ENCODE data around the gene MORC3. TPM values are rescaled to one million over a fixed set of nuclear protein-coding genes. Genes with fewer than 3 reads are reported as not detected.
"Not testable (repeated sequence)": the region's sequence is repeated elsewhere in the genome, so short reads cannot be mapped to it uniquely, and the experiment has no call there.

The MORC3 gene
- polyA plus RNA-seq, 6 donors from 2014 or later: 20.6 to 59.6 (median 39.8) TPM

DNA sequence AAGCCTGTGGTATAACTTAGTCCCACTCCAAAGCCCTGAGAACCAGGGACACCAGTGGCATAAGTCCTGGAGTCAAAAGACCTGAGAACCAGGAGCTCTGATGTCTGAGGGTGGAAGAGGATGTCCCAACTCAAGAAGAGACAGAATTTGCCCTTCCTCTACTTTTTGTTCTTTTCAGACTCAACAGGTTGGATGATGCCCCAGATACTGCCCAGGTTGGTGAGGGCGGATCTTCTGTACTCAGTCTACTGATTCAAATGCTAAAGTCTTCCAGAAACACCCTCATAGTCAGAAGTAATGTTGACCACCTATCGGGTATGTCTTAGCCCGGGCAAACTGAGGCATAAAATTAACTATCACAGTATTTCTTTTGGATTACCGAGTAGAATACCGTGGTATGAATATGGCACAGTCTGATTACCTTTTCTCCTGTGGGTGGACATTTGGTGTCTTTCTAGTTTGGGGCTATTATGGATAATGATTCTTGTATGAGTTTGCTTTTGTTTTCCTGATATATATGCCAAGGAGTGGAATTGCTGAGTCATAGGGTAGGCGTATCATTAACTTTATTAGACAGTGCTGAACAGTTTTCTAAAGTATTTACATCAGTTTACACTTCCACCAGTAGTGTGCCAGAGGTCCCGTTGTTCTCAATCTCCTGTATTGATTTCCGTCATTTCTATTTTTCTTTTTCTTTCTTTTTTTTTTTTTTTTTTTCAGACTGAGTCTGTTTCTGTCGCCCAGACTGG, 62.0 kb downstream of the MORC3 start:
- H3K27me3 Mint-ChIP-seq: no peaks in the 10 kb centered on the region
- no peaks in the 10 kb centered on the region for H3K9me3 Mint-ChIP-seq
- peaks cover 6 to 7% of the 10 kb centered on the region in 2 donors for H3K36me3 Mint-ChIP-seq
- peak overlapping the region in 3 of 6 donors; percentile 34 to 47 (median 44) for H3K27ac Mint-ChIP-seq
- ATAC-seq (ENCODE audit: low read depth in 2 of 2): no peak
- H3K4me1 Mint-ChIP-seq: peaks cover 0 to 6% (median 3%) of the 10 kb centered on the region in 3 donors
- peak overlapping the region in 1 of 8 donors; percentile 39 for H3K4me3 Mint-ChIP-seq
- DNase-seq: no peak

DNA sequence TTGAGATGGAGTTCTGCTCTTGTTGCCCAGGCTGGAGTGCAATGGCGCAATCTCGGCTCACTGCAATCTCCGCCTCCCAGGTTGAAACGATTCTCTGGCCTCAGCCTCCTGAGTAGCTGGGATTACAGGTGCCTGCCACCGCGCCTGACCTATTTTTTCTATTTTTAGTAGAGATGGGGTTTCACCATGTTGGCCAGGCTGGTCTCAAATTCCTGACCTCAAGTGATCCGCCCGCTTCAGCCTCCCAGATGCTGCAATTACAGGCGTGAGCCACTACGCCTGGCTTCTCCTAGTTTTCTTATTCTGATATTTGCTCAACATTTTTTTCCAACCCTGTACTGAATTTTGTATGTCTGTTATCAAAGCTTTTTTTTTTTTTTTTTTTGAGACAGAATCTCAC, 62.7 kb downstream of the MORC3 start:
- not testable (repeated sequence) for H3K9me3 Mint-ChIP-seq

DNA sequence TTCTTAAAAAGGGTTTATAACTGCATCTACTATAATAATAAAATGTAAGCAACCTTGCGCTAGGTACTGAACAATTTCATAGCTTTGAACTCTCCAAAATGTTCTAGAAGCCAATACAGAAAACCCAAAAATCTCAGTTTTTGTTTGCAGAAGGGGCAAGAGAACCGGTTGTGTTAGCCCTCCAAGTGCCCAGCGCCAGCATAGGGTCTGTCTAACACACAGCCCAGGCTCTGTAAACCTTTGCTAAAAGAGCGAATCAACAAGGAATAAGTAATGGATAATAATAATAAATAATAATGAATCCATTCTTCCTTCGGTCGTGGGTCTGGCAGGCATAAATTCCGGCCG, 64.9 kb downstream of the MORC3 start:
- no peak for DNase-seq
- Mint-ChIP-seq H3K27me3 (no peaks in the 10 kb centered on the region), H3K36me3 (no peaks in the 10 kb centered on the region), H3K4me3 (peak overlapping the region in 7 of 8 donors; percentile 21 to 71 (median 49)), H3K4me1 (peaks cover 0 to 4% (median 3%) of the 10 kb centered on the region in 3 donors), H3K9me3 (no peaks in the 10 kb centered on the region), H3K27ac (no peak overlapping the region)
- ATAC-seq (ENCODE audit: low read depth in 2 of 2): peak in 1 of 2 donors; percentile 6

More for the DNA sequence above, 62.7 kb downstream of the MORC3 start:
- not testable (repeated sequence) for DNase-seq; H3K4me1 Mint-ChIP-seq; H3K27me3 Mint-ChIP-seq; ATAC-seq (ENCODE audit: low read depth in 2 of 2); H3K4me3 Mint-ChIP-seq; H3K36me3 Mint-ChIP-seq
- H3K27ac Mint-ChIP-seq: peak overlapping the region in 3 of 6 donors; percentile 34 to 88 (median 38)

DNA sequence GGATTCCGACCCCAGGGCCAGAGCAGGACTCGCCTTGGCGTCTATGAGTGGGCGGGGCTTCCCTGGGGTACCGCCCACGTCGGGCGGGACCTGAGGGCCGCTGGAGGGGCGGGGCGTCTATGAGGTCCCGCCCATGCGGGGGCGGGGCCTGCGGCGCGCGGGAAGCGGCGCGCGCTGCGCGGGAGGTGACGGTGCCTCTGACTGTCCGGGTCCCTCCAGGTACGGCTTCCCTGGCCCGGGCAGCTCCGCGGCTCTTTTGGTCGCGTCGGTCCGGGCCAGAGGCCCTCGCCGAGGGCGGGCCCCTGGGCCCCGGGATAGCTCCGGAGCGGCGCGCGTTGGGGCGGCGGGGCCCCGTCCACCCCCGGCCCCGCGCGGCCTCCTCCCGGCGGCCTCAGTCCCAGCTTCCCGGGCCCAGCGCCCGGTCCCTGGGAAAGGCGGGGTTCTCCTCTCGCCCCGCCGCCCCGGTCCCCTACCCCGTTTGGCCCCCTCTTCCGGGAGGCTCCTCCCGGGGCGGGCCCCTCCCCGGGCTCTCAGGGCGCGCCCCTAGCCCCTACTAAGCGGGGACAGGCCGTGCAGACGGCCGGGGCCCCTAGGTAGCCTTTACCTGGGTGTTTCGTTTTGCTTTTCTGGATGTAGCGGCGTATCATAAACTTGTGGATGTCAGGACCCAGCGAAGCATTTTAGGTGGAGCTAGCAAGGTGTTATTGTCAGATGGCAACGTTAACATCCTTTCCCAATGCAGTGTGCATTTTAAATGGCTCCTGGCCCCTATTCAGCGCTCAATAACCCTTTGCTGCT, 65.4 kb downstream of the MORC3 start, which contains the start of gene CHAF1B:
Gene CHAF1B, plus strand, starts transcription at position 160 of the 798 bp plus-strand sequence. CDS start 745 bp downstream, outside the sequence.
- H3K4me1 Mint-ChIP-seq: peaks cover 0 to 4% (median 3%) of the 10 kb centered on the region in 3 donors
- H3K36me3 Mint-ChIP-seq: no peaks in the 10 kb centered on the region
- peak; percentile 94 to 96 for ATAC-seq (ENCODE audit: low read depth in 2 of 2)
- H3K4me3 Mint-ChIP-seq: peak within 1 kb of the TSS; percentile 72 to 88 (median 83)
- DNase-seq: peak; percentile 78
- no peak within 1 kb of the TSS for H3K27ac Mint-ChIP-seq
- H3K27me3 Mint-ChIP-seq: no peaks in the 10 kb centered on the region
- no peaks in the 10 kb centered on the region for H3K9me3 Mint-ChIP-seq

DNA sequence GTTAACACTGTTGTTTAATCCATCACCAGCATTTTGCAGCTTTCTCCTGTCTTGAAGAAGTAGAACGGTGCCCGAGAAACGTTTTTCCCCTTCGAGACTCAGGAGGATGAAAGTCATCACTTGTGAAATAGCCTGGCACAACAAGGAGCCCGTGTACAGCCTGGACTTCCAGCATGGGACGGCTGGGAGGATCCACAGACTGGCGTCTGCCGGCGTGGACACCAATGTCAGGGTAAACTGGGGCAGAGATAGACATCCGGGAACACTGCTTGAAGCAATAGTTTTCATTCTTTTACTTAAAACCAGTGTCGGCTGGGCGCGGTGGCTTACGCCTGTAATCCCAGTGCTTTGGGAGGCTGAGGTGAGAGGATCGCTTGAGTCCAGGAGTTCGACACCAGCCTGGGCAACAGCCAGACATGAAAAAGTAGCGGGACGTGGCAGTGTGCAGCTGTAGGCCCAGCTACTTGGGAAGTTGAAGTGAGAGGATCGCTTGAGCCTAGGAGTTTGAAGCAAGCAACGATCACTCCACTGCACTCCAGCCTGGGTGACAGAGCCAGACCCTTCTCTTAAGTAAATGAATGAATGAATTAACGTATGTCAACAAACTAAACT, 66.1 kb downstream of the MORC3 start:
- DNase-seq (no peak), ATAC-seq (ENCODE audit: low read depth in 2 of 2) (no peak)
- Mint-ChIP-seq H3K36me3 (no peaks in the 10 kb centered on the region), H3K9me3 (no peaks in the 10 kb centered on the region), H3K27ac (no peak overlapping the region), H3K4me1 (peaks cover 0 to 4% (median 3%) of the 10 kb centered on the region in 3 donors), H3K27me3 (no peaks in the 10 kb centered on the region), H3K4me3 (peak overlapping the region; percentile 72 to 88 (median 83))

DNA sequence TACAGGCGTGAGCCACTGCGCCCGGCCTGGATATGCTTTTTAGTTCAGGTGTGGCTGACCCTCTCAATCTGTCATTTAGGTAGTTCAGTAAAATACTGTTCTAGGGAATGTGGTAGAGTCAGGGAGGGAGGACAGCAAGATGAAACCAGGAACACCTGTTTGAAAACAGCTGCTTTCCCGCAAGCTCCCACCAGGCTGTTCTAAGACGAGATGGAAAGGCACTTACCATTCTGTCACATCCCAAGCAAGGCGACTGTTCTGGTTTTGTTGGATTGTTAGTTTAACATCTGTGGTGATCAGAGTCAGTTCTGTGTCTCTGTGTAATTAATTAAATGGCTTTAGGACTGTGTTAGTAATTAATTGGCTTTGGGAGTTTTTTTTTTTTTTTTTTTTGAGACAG, 68.1 kb downstream of the MORC3 start:
- H3K27ac Mint-ChIP-seq: no peak overlapping the region
- no peak for ATAC-seq (ENCODE audit: low read depth in 2 of 2)
- H3K36me3 Mint-ChIP-seq: no peaks in the 10 kb centered on the region
- peak overlapping the region in 1 of 8 donors; percentile 55 for H3K4me3 Mint-ChIP-seq
- H3K9me3 Mint-ChIP-seq: peaks cover 0 to 8% (median 3%) of the 10 kb centered on the region in 7 donors
- peaks cover 0 to 4% (median 0%) of the 10 kb centered on the region in 3 donors for H3K4me1 Mint-ChIP-seq
- no peak for DNase-seq
- no peaks in the 10 kb centered on the region for H3K27me3 Mint-ChIP-seq

DNA sequence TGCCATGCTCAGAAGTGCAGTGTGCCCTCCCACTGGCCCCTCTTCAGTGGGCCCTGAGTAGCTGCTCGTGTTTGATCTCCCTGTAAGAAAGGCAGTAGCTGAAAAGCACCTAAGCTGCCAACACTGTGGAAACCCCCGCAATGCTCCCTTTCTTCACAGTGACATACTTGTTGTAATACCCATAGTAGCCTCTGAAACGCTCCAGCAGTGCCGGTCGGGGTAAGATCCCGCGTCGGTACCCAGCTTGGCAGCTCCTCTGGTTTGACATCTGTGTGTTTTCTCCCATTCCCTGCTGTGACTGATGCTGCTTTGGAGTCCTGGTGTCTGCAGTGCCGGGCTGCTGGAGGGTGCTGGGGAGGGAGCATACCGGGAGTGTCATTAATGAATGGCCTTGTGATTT, 68.8 kb downstream of the MORC3 start:
- Mint-ChIP-seq H3K4me1 (peaks cover 0 to 4% (median 0%) of the 10 kb centered on the region in 3 donors), H3K27ac (peak overlapping the region in 2 of 6 donors; percentile 50 to 77), H3K4me3 (no peak overlapping the region), H3K9me3 (peaks cover 0 to 8% (median 3%) of the 10 kb centered on the region in 7 donors), H3K27me3 (no peaks in the 10 kb centered on the region), H3K36me3 (no peaks in the 10 kb centered on the region)
- DNase-seq (no peak), ATAC-seq (ENCODE audit: low read depth in 2 of 2) (no peak)

DNA sequence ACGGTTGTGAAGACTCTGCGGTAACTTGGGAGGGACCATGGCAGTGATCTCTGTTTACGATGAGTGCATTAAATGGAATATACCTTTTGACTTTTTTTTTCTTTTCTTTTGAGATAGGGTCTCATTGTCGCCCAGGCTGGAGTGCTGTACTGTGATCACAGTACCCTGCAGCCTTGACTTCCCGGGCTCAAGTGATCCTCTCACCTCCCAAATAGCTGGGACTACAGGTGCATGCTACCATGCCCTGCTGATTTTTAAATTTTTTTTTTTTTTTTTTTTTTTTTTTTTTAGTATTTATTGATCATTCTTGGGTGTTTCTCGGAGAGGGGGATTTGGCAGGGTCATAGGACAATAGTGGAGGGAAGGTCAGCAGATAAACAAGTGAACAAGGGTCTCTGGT, 71.7 kb downstream of the MORC3 start:
- H3K27ac Mint-ChIP-seq: not testable (repeated sequence)

DNA sequence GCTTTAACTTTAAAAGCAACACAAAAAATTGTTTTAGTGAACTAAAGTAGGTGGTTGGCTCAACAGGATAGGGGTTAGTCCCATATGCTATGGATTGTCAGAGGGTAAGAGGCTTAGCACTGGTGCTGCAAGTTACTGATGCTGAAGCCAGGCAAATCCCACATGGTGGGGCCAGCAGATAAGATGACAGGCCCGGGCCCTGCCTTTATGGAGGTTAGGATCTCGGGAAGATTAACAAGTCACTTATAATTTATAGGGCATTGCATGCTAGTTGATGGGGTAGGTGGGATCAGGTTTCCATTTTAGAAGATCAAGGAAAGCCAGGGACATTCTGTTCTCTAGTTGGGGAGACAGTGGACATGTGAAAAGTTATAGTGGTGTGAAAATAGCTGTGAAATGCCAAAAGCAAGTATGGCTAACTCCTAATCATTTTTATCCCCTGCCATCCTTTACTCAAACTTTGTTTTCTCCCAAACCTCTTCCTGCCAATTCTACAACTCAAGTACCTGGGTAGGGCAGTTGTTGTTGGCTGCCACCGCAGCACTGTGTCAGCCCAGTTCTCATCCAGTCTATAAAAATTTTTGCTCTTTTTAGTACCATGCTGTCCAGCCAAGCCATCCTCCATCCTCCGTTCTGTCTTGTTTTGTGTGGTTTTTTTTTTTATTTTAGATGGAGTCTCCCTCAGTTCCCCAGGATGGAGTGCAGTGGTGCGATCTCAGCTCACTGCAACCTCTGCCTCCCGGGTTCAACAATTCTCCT, 75.5 kb downstream of the MORC3 start:
- peaks cover 0 to 8% of the 10 kb centered on the region in 2 donors for H3K36me3 Mint-ChIP-seq
- no peak for ATAC-seq (ENCODE audit: low read depth in 2 of 2)
- no peak overlapping the region for H3K27ac Mint-ChIP-seq
- H3K4me1 Mint-ChIP-seq: no peaks in the 10 kb centered on the region
- DNase-seq: no peak
- H3K9me3 Mint-ChIP-seq: peaks cover 0 to 8% (median 3%) of the 10 kb centered on the region in 7 donors
- H3K27me3 Mint-ChIP-seq: no peaks in the 10 kb centered on the region
- H3K4me3 Mint-ChIP-seq: no peak overlapping the region

More for the DNA sequence above, 71.7 kb downstream of the MORC3 start:
- not testable (repeated sequence) for H3K36me3 Mint-ChIP-seq; ATAC-seq (ENCODE audit: low read depth in 2 of 2); H3K27me3 Mint-ChIP-seq; H3K4me1 Mint-ChIP-seq; H3K9me3 Mint-ChIP-seq; DNase-seq; H3K4me3 Mint-ChIP-seq

DNA sequence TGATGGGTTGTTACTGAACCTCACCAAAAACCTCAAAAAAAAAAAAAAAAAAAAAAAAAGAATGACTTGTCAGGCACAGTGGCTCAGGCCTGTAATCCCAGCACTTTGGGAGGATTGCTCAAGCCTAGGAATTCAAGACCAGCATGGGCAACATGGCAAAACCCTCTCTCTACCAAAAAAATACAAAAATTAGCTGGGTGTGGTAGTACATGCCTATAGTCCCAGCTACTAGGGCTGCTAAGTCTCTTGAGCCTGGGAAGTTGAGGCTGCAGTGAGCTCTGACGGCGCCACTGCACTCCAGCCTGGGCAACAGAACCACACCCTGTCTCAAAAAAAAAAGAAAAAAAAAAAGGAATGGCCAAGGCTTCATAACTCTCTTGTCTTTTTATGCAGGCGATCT, 76.3 kb downstream of the MORC3 start:
- Mint-ChIP-seq H3K27me3 (no peaks in the 10 kb centered on the region), H3K36me3 (peaks cover 0 to 8% of the 10 kb centered on the region in 2 donors)

DNA sequence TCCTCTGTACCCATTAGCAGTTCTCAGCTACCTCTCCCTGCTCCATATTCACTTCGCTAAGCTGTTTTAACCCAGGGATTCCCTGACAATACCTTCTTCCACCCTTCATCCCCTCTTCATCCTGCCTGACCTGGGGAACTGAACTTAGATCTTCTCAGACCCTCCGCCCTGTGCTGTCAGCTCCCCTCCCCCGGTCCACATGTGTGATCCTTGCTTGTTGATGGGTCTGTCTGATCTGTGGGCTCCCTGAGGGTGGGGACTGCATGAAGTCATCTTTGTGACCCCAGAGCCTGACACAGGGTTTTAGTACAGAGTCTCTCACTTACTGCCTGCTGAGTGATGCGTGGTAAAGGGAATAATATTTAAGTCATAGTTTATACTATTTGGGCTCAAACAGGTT, 77.0 kb downstream of the MORC3 start:
- Mint-ChIP-seq H3K9me3 (peaks cover 0 to 5% (median 3%) of the 10 kb centered on the region in 7 donors), H3K4me1 (no peaks in the 10 kb centered on the region), H3K27me3 (no peaks in the 10 kb centered on the region), H3K27ac (peak overlapping the region in 1 of 6 donors; percentile 1), H3K36me3 (peaks cover 0 to 8% of the 10 kb centered on the region in 2 donors), H3K4me3 (peak overlapping the region in 1 of 8 donors; percentile 53)
- no peak for ATAC-seq (ENCODE audit: low read depth in 2 of 2)
- DNase-seq: no peak

More for the DNA sequence above, 76.3 kb downstream of the MORC3 start:
- Mint-ChIP-seq H3K27ac (no peak overlapping the region), H3K4me1 (no peaks in the 10 kb centered on the region), H3K9me3 (peaks cover 0 to 8% (median 3%) of the 10 kb centered on the region in 7 donors), H3K4me3 (no peak overlapping the region)
- DNase-seq: no peak
- ATAC-seq (ENCODE audit: low read depth in 2 of 2): no peak

DNA sequence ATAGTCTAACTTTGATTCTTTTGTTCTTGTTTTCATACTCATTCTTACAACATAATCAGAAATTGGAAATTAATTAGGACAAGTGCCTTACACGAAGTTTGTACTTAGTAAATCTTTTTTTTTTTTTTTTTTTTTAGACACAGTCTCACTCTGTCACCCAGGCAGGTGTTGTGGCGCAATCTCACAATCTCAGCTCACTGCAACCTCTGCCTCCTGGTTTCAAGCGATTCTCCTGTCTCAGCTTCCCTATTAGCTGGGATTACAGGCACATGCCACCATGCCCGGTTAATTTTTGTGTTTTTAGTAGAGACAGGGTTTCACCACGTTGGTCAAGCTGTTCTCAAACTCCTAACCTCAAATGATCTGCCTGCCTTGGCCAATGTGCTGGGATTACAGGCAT, 77.6 kb downstream of the MORC3 start:
- Mint-ChIP-seq H3K4me3 (no peak overlapping the region), H3K27me3 (no peaks in the 10 kb centered on the region), H3K9me3 (peaks cover 0 to 3% (median 0%) of the 10 kb centered on the region in 7 donors), H3K27ac (no peak overlapping the region), H3K4me1 (no peaks in the 10 kb centered on the region), H3K36me3 (peaks cover 0 to 8% of the 10 kb centered on the region in 2 donors)
- no peak for DNase-seq
- ATAC-seq (ENCODE audit: low read depth in 2 of 2): no peak

DNA sequence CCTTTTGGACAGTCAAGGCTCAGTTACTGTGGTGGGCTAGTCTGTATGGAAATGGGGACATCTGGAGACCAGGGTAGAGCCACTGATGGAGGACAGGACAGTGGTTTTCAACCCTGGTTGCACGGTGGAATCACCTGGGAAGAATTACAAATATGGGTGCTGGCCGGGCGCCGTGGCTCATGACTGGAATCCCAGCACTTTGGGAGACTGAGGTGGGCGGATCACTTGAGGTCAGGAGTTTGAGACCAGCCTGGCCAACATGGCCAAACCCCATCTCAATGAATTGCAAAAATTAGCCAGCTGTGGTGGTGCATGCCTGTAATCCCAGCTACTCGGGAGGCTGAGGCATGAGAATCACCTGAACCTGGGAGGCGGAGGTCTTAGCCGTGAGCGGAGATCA, 79.7 kb downstream of the MORC3 start:
- not testable (repeated sequence) for DNase-seq; H3K27me3 Mint-ChIP-seq; ATAC-seq (ENCODE audit: low read depth in 2 of 2); H3K4me3 Mint-ChIP-seq; H3K4me1 Mint-ChIP-seq; H3K9me3 Mint-ChIP-seq
- H3K27ac Mint-ChIP-seq: peak overlapping the region in 1 of 6 donors; percentile 33
- peaks cover 0 to 13% of the 10 kb centered on the region in 2 donors for H3K36me3 Mint-ChIP-seq
